ENCODE data around the gene SLC2A8.

SLC2A8 gene, protein sequence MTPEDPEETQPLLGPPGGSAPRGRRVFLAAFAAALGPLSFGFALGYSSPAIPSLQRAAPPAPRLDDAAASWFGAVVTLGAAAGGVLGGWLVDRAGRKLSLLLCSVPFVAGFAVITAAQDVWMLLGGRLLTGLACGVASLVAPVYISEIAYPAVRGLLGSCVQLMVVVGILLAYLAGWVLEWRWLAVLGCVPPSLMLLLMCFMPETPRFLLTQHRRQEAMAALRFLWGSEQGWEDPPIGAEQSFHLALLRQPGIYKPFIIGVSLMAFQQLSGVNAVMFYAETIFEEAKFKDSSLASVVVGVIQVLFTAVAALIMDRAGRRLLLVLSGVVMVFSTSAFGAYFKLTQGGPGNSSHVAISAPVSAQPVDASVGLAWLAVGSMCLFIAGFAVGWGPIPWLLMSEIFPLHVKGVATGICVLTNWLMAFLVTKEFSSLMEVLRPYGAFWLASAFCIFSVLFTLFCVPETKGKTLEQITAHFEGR

DNA sequence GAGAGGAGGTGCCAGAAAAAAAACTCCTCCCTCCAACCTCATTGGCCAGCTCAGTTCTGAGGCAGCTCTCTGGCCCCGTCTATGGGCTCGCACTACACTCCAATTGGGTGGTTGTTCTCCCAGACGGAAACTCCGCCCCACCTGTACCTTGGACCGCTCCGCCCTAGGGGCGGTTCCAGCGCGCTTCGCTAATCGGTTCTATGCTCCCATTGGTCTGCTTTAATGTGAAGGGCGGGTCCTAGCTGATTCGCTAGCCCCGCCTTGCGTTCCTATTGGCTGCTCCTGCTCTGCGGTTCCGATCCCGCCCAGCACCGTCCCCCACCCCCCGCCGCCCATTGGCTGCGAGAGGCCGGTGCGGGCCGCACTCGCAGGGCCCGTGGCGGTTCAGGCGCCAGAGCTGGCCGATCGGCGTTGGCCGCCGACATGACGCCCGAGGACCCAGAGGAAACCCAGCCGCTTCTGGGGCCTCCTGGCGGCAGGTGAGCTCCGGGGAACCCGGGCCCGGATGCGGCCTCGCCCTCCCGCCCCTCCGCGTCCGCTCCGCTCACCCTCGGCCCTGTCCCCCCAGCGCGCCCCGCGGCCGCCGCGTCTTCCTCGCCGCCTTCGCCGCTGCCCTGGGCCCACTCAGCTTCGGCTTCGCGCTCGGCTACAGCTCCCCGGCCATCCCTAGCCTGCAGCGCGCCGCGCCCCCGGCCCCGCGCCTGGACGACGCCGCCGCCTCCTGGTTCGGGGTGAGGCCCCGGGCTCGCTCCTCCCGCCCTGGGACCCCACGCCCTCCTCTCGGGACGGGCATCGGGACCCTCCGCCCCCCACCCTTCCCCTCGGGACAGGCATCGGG is at the start of gene SLC2A8:
Gene SLC2A8, plus strand, starts transcription at position 362 of the 838 bp plus-strand sequence. Its CDS starts 62 bp downstream, at position 424.
- H3K27ac ChIP-seq (ENCODE audit: low read length), result peak within 1 kb of the TSS; percentile 23; the same call in 1 of the 2 replicates
- H3K9me3 ChIP-seq (replicated peaks; ENCODE audit: insufficient read depth, low read length), result no peaks in the 10 kb centered on the region
- no peaks in the 10 kb centered on the region for H3K27me3 ChIP-seq (replicated peaks; ENCODE audit: insufficient read depth, low read length)
- H3K4me1 ChIP-seq (ENCODE audit: low read length), result peaks cover 14% of the 10 kb centered on the region
- peak within 1 kb of the TSS; percentile 80 for H2AFZ ChIP-seq (ENCODE audit: low read length)
- peak within 1 kb of the TSS; percentile 80 for H3K9ac ChIP-seq (ENCODE audit: low read length)
- peak; percentile 99 for DNase-seq
- peak within 1 kb of the TSS; percentile 84 for H3K4me3 ChIP-seq (ENCODE audit: low read length)
- H3K79me2 ChIP-seq (ENCODE audit: low read length), result peaks cover 12% of the 10 kb centered on the region
- no peaks in the 10 kb centered on the region for H3F3A ChIP-seq (ENCODE audit: insufficient read depth, low read length)
- TF ChIP-seq, protein P1, sequence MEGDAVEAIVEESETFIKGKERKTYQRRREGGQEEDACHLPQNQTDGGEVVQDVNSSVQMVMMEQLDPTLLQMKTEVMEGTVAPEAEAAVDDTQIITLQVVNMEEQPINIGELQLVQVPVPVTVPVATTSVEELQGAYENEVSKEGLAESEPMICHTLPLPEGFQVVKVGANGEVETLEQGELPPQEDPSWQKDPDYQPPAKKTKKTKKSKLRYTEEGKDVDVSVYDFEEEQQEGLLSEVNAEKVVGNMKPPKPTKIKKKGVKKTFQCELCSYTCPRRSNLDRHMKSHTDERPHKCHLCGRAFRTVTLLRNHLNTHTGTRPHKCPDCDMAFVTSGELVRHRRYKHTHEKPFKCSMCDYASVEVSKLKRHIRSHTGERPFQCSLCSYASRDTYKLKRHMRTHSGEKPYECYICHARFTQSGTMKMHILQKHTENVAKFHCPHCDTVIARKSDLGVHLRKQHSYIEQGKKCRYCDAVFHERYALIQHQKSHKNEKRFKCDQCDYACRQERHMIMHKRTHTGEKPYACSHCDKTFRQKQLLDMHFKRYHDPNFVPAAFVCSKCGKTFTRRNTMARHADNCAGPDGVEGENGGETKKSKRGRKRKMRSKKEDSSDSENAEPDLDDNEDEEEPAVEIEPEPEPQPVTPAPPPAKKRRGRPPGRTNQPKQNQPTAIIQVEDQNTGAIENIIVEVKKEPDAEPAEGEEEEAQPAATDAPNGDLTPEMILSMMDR (IDR thresholded peaks at IDR 0.05; ENCODE audit: low read length), result 0 out of 2 replicates have a peak, but pooled peaks have one; percentile 4
- TF ChIP-seq EZH2 (optimal IDR thresholded peaks at IDR 0.05; ENCODE audit: low read depth, low read length), result no peak
- no peaks in the 10 kb centered on the region for H3K9me2 ChIP-seq (replicated peaks; ENCODE audit: insufficient read depth, low read length)
- H4K20me1 ChIP-seq (ENCODE audit: insufficient read depth, low read length), result no peaks in the 10 kb centered on the region
- peak within 1 kb of the TSS; percentile 98 for H3K4me2 ChIP-seq (ENCODE audit: low read depth, low read length)
- no peaks in the 10 kb centered on the region for H3K36me3 ChIP-seq (replicated peaks; ENCODE audit: insufficient read depth, low read length)

DNA sequence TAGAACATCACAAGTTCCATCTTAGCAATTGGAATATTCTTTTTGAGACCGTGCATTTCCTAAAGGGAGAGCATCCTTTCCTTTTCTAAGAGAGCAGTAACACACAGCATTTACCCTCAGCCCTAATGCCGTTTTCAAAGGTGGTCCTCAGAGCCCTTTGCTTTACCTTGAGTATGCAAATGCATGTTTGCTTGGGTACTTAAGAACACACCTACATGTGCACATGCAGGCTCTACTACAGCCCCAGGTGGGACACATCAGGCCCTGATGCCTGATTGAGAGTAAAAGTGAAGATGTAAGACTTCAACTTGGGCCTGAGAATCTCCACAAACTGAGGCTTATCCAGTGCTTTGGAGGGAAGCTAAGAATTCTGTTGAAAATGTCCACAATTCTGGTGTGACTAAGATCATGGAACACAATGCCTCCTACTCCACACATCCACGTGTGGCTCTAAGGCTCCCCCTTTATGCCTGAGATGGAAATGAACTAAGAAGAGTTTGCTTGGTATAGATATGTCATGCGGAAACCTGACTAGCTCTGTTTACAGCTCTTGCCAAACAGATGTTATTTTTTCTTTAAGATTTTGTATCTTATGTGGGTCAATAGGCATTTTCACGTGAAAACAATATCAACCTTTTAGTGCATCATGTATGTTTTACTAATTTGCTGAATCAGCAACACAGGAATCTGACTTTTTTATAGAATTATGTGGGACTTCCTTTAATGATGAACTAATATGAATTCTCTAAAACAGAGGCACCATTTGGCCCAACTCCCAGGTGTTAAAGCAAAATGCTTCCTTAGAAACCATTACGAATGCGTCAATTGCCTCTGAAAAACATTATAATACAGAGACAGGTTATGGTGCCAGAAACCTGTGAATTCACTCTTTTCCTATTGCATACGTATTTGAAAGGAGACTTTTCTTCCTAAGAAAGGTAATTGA is 48.9 kb upstream of the SLC2A8 start:
- Histone ChIP-seq H3K9ac (ENCODE audit: low read length) (no peak overlapping the region), H4K20me1 (ENCODE audit: insufficient read depth, low read length) (no peaks in the 10 kb centered on the region), H3K36me3 (replicated peaks; ENCODE audit: insufficient read depth, low read length) (no peaks in the 10 kb centered on the region), H3K79me2 (ENCODE audit: low read length) (no peaks in the 10 kb centered on the region), H3F3A (ENCODE audit: insufficient read depth, low read length) (no peaks in the 10 kb centered on the region), H3K9me2 (replicated peaks; ENCODE audit: insufficient read depth, low read length) (no peaks in the 10 kb centered on the region), H3K4me2 (ENCODE audit: low read depth, low read length) (no peak overlapping the region), H3K27ac (ENCODE audit: low read length) (no peak overlapping the region), H3K4me3 (ENCODE audit: low read length) (no peak overlapping the region), H2AFZ (ENCODE audit: low read length) (no peak overlapping the region), H3K4me1 (ENCODE audit: low read length) (no peaks in the 10 kb centered on the region), H3K27me3 (replicated peaks; ENCODE audit: insufficient read depth, low read length) (no peaks in the 10 kb centered on the region), H3K9me3 (replicated peaks; ENCODE audit: insufficient read depth, low read length) (no peaks in the 10 kb centered on the region)
- DNase-seq, result no peak
- no peak for TF ChIP-seq EZH2 (optimal IDR thresholded peaks at IDR 0.05; ENCODE audit: low read depth, low read length)
- TF ChIP-seq EZH2phosphoT487 (IDR thresholded peaks at IDR 0.05; ENCODE audit: low read length), result no peak
- TF ChIP-seq, protein P1 (IDR thresholded peaks at IDR 0.05; ENCODE audit: low read length), result peak; percentile 25; the same call in 1 of the 2 replicates

DNA sequence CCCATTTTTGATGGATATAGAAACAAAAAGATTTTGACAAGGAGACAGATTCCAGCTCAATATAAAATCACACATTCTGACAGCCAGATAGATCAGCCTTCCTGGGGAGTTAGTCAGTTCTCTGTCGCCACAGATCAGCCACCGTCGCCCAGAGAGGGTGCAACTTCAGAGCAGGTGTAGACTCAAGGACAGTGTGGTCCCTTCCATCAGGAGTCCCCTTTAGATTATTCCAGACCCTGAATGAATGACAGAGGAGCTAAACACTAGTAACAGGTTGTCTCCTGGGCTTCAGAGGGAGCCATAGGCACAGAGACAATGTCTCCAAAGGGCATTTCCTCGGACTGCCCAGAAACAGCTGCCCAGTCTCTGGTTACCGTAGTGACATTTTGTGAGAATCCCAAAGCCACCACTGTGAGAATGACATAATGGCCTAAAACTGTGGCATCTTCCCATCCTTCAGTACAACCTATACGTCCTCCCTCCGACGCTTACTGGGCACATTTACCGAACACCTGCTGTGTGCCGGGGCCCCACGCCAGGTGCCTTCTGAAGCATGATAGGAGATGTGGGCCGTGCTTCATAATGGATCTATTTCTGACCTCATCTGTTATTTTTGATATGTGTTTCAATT is 47.4 kb upstream of the SLC2A8 start:
- Histone ChIP-seq H3K79me2 (ENCODE audit: low read length) (no peaks in the 10 kb centered on the region), H3K9me3 (replicated peaks; ENCODE audit: insufficient read depth, low read length) (no peaks in the 10 kb centered on the region), H3K36me3 (replicated peaks; ENCODE audit: insufficient read depth, low read length) (no peaks in the 10 kb centered on the region), H3K27ac (ENCODE audit: low read length) (no peak overlapping the region), H4K20me1 (ENCODE audit: insufficient read depth, low read length) (no peaks in the 10 kb centered on the region), H2AFZ (ENCODE audit: low read length) (no peak overlapping the region), H3K4me1 (ENCODE audit: low read length) (no peaks in the 10 kb centered on the region), H3K4me2 (ENCODE audit: low read depth, low read length) (no peak overlapping the region), H3F3A (ENCODE audit: insufficient read depth, low read length) (no peaks in the 10 kb centered on the region), H3K9ac (ENCODE audit: low read length) (no peak overlapping the region), H3K27me3 (replicated peaks; ENCODE audit: insufficient read depth, low read length) (no peaks in the 10 kb centered on the region), H3K9me2 (replicated peaks; ENCODE audit: insufficient read depth, low read length) (no peaks in the 10 kb centered on the region), H3K4me3 (ENCODE audit: low read length) (no peak overlapping the region)
- DNase-seq, result no peak
- TF ChIP-seq EZH2phosphoT487 (IDR thresholded peaks at IDR 0.05; ENCODE audit: low read length), result no peak
- TF ChIP-seq, protein P1 (IDR thresholded peaks at IDR 0.05; ENCODE audit: low read length), result no peak
- no peak for TF ChIP-seq EZH2 (optimal IDR thresholded peaks at IDR 0.05; ENCODE audit: low read depth, low read length)

All from MM.1S (cell line).